HG02588 (cell line): ENCODE results near the gene TNPO2.
A peak's percentile ranks its signal among the peaks of the same experiment; 100 is the strongest.
"Not testable (repeated sequence)": the region's sequence is repeated elsewhere in the genome, so short reads cannot be mapped to it uniquely, and the experiment has no call there.

Experiments
- ATAC-seq: cut with Tn5 transposase; IDR thresholded peaks from one replicate; pipeline ENCODE4 v1.9.1; 2021; ENCODE audit warnings: mild to moderate bottlenecking, moderate library complexity; ENCODE audit not compliant: unreplicated experiment

The TNPO2 gene

DNA sequence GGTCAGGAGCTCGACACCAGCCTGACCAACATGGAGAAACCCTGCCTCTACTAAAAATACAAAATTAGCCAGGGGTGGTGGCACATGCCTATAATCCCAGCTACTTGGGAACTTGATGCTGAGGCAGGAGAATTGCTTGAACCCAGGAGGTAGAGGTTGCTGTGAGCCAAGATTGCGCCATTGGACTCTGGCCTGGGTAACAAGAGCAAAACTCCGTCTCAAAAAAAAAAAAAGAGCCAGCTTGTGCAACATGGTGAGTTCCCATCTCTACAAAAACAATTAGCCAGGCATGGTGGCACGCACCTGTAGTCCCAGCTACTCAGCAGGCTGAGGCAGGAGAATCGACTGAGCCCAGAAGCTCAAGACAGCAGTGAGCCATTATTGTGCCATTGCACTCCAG lies 45.7 kb downstream of the TNPO2 start:
- not testable (repeated sequence) for ATAC-seq

DNA sequence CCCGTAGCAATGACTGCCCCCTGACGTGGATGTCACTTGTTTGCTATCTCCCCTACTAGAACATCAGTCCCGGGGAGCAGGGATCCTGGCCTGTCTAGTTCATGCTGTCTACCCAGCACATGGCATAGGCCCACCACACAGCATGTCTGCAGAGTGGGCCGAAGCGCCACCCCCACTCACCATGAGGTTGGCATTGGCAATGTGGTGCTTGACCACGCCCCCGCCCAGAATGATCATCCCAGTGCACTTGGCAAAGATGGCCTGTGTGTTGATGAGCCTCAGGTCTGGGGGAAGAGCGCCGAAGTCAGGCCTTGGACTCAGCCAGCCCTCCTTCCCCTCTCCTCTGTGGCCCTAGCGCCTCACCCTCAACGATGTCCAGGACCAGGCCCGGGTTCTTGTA lies 46.8 kb downstream of the TNPO2 start:
- ATAC-seq, result no peak

- no peak for ATAC-seq
Observed at GRCh38 chr19:12676384-12676792, 47.3 kb downstream of the TNPO2 start.

GRCh38 chr19:12675940-12676339 lies 47.8 kb downstream of the TNPO2 start:
- no peak for ATAC-seq

DNA sequence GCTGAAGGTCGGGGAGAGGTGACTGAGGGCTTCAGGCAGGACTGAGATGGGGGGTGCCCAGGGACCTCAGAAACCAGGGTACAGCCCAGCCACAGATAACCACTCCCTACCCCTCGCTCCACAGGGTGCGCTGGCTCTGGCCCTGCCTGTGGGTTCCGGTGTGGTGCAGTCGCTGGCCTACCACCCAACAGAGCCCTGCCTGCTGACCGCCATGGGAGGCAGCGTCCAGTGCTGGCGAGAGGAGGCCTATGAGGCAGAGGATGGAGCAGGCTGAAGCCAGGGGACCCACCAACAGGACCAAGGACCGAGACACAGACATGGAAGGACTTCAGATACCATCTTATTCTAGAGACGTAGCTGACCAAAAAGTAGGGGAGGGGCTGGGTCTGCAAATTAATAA lies 48.3 kb downstream of the TNPO2 start:
- no peak for ATAC-seq

- no peak for ATAC-seq
Observed at GRCh38 chr19:12672744-12673143, 51.0 kb downstream of the TNPO2 start.

DNA sequence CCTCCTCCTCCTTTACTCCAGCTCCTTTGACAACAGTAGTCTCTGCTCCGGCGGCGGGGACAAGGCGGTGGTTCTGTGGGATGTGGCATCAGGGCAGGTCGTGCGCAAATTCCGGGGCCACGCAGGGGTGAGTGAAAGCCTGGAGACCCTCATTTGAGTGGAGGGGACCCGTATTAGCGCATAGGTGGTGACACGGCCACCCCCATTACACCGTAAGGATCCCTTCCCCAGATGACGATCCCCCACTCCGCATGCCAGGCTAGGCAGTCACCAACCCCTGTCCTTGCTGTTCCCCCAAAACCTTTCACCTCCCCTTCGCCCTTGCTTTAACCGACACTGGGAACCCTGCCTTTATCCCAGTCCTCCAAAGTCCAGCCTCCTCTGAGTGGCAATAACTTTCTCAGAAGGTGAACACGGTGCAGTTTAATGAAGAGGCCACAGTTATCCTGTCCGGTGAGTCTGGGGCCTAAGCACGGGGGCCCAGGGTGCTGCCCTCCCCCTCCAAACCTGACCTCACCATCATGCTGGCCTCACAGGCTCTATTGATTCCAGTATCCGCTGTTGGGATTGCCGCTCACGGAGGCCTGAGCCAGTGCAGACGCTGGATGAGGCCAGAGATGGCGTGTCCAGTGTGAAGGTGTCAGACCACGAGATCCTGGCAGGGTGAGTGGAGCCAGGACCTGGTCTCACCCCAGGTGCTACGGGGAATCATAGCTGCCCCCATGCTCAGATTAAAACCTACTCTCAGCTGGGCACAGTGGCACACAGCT lies 53.4 kb downstream of the TNPO2 start:
- ATAC-seq, result no peak

DNA sequence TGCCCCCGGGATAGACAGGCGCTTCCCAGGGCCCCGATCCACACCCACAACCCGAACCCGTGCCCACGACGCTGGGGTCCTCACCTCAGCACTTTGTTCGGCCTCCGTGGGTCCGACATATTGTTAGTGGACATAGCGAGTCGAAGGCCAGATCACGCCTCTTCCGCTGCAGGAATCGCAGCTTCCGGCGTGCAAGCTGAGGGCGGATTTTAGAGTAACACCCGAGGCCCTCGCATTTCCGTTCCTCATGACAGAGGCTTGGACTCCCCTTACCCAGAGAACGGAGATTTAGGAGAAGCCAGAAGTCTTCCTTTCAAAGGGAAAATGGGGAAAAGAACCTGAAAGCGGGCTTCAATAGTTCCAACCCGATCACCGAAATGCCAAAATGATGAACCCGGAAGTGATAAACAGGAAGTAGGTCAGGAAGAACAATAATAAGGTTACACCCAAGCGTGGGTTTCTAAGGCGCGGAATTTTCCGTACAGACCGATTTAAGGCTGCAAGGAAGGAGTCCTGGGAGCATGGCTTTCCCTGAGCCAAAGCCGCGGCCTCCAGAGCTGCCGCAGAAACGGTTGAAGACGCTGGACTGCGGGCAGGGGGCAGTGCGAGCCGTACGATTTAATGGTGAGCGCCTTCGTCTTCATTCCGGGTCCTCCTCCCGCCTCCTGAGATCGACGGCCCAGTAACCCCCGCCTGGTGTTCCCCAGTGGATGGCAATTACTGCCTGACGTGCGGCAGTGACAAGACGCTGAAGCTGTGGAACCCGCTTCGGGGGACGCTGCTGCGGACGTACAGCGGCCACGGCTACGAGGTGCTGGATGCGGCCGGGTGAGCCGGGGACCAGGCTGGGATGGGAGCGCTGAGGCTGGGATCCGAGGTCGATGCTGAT lies 54.2 kb downstream of the TNPO2 start:
- ATAC-seq, result no peak

GRCh38 chr19:12668932-12669269 lies 54.8 kb downstream of the TNPO2 start:
- ATAC-seq, result no peak

- ATAC-seq, result no peak
Observed at GRCh38 chr19:12668346-12668745, 55.4 kb downstream of the TNPO2 start.

DNA sequence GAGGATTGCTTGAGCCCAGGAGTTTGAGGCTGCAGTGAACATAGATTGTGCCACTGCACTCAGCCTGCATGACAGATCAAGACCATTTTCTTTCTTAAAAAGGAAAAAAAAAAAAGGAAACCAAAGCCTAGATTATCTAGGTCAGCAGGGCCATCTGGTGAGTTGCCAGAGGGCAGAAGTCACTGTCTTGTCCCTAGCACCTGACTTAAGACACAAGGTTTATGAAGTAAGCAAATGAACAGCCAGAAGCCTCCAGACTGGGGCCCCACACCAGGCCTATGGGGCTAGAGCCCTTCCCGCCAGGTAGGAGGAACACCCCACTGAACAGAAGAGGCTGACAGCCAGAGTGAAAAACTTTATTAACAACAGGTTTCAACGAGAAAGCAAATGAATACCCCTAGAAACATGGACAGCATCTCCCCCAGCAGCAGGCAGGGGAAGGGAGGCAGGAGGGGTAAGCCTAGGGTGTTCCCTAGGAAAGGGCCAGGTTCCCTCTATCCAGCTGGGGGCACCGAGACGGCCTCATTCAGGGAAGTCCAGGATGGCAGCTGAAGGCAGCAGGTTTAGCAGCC lies 55.9 kb downstream of the TNPO2 start:
- no peak for ATAC-seq

DNA sequence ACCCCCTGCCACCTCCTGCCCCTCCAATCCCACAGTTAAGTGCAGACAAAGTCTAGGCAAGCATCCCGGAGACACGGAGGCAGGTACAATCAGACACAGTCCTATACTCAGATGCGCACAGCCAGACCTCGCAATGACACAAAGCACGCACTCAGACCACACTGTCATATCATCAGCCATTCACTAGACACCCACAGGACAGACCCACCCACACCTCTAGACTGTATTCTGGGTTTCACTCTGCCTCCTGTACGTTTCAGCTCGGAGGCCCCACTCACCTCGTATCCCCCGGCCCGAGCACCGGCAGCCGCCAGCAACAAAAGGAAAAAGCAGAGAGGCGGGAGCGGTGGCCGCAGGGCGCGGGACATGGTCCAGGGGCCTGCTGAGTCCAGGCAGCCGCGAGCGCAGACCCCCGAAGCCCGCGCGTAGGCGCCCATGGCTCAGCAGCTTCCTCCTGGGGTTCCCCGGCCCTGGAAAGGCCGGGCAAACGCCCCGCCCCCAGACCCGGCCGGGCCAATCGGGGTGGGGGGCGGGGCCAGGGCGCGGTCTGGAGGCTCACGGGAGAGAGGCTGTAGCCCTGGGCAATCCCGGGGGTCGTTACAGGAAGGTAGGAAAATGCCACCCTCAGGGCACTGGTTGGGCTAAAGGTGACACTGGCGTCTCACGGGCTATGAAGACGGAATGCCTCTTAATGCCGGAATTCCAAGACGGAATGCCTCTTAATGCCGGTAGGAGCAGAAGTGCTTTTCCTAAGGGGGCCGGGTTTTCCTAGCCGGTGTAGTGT lies 57.3 kb downstream of the TNPO2 start, which contains the start of the genes MAN2B1 and WDR83:
TSS of gene MAN2B1 (minus strand) at position 478 of the 784 bp plus-strand sequence. CDS start at position 437, 41 bp downstream.
TSS of gene WDR83 (plus strand) at position 543 of the 784 bp plus-strand sequence. CDS start 2,984 bp downstream, outside the sequence.
- ATAC-seq, result peak; percentile 31

DNA sequence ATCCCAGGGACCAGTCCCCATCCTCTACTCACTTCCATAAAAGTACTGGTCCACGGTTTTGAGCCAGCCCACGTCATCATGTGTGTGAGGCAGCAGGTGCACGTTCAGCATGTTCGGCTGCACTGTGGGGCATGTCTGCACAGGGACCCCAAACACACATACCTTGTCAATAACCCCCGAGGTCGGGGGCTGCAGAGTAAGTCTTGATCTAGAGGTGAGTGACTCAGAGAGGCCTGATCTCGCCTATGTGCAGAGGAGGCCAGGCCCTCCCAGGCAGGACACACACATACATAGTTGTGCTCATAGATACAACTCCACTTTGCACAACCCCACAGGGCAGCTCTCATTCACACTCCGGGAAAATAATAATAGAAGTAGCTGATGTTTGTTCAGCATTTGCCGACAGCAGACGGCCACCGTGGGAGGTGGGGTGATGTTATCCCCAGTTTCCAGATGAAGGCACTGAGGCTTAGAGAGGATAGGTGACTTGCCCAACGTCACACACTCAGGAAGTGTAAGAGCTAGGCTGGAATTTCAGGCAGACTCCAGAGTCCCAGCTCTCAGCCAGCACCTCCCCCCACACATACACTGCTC lies 58.0 kb downstream of the TNPO2 start:
- no peak for ATAC-seq

- ATAC-seq, result no peak
Observed at GRCh38 chr19:12665281-12665573, 58.5 kb downstream of the TNPO2 start.

DNA sequence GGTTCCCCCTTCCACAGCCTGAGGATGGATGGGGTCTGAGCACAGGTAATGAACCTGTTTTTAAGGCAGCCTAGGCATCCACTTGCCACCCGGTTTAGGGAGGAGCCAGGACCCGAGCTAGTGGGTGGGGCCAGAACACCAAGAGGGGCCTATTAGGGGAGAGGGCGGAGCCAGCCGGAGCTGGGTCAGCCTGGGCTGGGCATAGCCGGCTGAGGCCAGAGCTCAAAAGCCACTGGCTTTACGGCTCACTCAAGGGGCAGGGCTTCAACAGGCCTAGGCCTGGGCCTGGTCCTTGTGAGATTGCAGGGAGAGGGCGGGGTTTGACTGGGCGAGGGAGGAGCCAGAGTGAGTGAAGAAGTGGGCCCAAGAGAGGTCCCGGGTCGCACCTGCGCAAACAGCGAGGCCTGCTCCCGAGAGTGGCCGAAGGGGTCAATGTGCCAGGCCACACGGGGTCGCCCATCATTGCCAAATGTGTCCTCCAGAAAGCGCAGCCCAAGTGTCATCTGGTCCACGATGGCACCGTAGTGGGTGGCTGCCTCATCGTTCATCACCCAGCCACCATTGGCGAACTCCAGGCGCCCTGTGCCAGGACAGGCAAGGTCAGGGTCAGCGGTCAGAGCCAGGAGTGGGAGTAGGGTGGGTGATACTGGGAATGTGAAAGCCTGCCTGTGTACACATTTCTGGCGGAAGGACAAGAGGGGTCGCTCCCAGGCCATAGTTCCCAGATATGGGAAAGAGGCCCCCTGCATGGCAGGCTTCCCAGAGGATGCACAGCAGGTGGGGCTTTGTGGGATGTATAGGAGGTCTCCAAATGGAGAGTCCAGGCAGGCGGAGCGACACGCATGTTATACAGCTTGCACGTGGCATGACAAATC lies 59.1 kb downstream of the TNPO2 start:
- no peak for ATAC-seq

GRCh38 chr19:12660980-12661379 lies 62.8 kb downstream of the TNPO2 start:
- no peak for ATAC-seq

GRCh38 chr19:12657966-12658365 lies 65.8 kb downstream of the TNPO2 start:
- ATAC-seq, result no peak

GRCh38 chr19:12656899-12657571 lies 66.7 kb downstream of the TNPO2 start:
- ATAC-seq, result no peak

GRCh38 chr19:12655546-12655945 lies 68.2 kb downstream of the TNPO2 start:
- ATAC-seq, result no peak
